ENCODE measurements around the gene RCC1.
"Not testable (repeated sequence)": the region's sequence is repeated elsewhere in the genome, so short reads cannot be mapped to it uniquely, and the experiment has no call there.

The RCC1 gene

GRCh38 chr1:28512058-28512611 is 6.3 kb downstream of the RCC1 start:
- DNase-seq = peak; percentile 52

DNA sequence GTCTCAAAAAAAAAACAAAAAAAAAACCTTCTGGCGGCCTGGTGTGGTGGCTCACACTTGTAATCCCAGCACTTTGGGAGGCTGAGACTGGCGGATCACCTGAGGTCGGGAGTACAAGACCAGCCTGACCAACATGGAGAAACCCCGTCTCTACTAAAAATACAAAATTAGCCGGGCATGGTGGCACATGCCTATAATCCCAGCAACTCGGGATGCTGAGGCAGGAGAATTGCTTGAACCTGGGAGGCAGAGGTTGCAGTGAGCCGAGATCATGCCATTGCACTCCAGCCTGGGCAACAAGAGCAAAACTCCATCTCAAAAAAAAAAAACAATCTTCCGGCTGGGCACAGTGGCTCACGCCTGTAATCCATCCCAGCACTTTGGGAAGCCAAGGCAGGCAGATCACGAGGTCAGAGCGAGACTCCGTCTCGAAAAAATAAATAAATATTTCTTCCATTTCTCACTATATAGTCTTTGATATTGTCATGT is 8.6 kb downstream of the RCC1 start:
- peak; percentile 25 for DNase-seq

- DNase-seq = no peak
These were observed 10.7 kb downstream of the RCC1 start for GRCh38 chr1:28516518-28516956.

DNA sequence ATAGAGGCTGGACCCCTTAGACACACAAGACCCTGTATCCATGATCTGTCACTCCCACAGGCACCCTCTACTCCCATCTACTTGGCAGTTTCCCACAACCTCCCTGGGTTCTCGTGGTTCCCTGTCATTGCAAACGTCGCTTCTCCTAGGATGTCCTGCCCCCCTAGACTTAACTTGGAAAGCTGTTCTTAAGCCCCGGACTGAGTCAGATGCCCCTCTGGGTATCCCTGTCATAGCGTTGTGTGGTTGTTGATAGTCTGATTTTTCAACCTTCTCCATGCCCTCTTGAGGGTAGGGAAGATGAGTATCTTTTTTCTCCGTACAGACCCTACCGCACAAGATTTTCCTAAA is 11.8 kb downstream of the RCC1 start:
- no peak for DNase-seq

- DNase-seq = peak; percentile 94
These were observed 12.3 kb downstream of the RCC1 start for GRCh38 chr1:28518000-28518744.

- DNase-seq = peak; percentile 84
These were observed 13.0 kb downstream of the RCC1 start for GRCh38 chr1:28518745-28519341.

DNA sequence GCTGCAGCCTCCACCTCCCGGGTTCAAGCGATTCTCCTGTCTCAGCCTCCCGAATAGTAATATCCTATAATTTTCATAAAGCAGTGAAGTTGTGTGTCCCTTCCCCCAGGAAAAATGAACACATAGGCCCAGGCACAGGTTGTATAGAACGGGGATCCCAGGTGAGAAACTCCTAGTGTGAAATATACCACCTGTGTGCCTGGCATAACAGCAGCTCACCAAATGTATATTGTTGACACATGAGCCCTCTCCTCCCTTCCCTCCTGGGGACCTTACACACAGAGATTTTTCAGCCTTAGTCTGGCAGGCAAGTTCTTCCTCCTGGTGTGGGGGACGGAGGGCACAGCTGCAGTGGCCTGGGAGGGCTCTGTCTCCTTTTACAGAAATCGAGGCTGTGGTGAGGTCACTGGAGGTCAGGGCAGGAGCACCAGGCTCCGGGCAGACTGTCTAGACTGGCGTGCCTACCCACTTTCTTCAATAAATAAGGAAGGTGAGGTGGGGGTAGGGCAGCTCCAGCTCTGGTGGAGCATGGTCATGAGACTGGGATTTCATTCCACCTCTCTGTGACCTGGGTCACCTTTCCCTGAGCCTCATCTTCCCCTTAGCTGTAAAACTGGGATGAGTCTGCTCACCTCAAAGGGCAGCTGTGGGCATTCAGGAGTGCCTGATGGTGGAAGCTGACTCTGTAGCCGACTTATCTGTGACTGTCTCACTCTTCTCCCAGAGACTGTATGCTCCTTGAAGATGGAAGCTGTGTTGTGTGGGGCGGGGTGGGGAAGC is 14.3 kb downstream of the RCC1 start:
- DNase-seq = no peak

DNA sequence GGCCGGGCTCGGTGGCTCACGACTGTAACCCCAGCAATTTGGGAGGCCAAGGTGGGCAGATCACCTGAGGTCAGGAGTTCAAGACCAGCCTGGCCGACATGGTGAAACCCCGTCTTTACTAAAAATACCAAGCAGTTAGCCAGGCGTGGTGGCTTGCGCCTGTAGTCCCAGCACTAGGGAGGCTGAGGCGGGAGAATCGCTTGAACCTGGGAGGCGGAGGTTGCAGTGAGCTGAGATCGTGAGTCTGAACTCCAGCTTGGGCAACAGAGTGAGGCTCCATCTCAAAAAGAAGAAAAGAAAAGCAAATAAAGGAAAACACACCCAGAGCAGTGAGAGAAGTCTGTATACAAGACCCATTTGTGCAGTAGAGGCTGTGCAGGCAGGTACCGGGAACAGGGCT is 15.0 kb downstream of the RCC1 start:
- DNase-seq = not testable (repeated sequence)

DNA sequence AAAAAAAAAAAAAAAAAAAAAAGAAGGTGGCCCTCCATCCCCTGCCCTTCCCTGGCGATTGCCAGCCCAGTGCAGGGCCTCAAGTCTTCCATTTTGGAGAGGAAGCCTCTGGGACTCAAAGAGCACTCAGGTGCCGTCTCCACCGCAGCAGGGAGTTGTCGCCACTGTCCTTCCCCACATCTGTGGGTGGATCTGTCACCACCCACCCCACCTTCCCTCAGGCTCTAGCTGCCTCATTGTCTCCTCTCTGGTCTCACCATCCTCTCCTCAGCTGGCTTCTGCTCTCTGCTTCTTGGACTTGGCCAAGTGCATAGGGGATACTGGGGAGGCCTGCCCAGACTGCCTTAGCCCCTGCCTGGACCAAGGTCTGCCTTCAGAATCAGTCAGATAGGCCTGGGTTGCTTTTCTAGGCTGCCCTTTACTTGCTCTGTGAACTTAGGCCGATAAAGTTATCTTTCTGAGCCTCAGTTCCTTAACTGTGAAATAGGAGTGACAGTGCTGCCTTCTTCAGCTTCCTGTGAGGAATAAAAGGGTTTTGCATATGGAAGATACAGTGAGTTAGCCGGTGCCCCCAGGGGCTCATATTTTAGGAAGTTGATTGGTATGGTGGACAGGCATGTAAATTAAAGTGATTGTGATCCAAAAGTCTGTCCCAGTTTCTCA is 15.8 kb downstream of the RCC1 start:
- no peak for DNase-seq

GRCh38 chr1:28522537-28522936 is 16.7 kb downstream of the RCC1 start:
- DNase-seq = not testable (repeated sequence)

DNA sequence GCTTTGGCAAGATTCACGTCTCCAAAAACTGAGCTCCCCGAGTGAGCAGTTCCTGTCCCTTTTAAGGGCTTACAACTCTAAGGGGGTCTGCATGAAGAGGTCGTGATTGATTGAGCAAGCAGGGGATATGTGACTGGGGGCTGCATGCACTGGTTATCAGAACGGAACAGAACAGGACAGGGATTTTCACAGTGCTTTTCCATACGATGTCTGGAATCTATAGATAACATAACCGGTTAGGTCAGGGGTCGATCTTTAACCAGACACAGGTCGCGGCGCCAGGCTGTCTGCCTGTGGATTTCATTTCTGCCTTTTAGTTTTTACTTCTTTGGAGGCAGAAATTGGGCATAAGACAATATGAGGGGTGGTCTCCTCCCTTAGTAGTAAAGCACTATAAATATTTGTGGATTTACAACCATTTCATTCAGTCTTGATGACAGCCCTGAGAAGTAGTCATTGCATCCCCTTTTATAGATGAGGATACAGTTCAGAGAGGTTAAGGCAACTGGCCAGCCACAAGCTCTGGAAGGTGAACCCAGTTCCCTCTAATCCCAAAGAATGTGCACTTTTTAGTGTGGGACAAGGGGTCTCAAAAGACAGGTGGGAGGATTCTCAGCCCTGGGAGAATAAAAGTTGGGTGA is 19.3 kb downstream of the RCC1 start:
- not testable (repeated sequence) for DNase-seq

DNA sequence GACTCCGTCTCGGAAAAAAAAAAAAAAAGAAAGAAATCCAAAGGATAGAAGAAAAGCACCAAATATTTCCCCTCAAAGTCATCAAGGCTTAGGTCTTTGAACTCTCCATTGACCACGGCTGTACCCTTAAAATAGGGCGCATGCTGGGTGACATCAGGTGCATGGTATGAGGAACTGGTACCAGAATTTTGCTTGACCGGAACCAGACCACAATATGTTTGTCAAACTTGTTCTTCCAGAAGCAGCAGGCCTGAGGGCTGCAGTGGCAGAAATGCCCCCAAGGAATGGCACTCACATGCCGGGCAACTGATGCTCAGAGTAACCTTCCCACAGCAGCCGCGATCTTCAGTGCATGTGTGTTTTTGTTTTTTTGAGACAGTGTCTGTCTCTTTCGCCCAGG is 21.0 kb downstream of the RCC1 start:
- DNase-seq = no peak

DNA sequence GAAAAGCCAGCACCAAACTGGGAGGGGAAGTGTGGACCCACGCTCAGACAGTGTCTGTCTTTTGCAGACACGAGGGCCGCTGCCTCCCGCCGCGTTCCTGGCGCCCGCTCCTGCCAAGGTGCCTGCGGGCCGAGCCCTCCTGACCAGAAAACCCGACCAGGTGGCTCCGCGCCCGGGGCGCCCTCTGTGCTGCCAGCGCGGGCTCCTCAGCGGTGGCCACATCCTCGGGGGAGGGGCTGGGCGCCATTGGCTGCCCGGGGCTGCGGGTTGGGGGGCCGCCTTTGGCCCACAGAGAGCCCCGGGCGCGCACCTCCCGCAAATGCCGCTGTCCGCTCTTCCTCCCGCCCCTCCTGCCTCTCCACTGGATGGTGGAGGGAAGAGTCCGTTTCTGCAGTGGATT is 24.6 kb downstream of the RCC1 start:
- DNase-seq = no peak

GRCh38 chr1:28534671-28535070 is 28.8 kb downstream of the RCC1 start:
- DNase-seq = no peak

GRCh38 chr1:28535180-28535579 is 29.3 kb downstream of the RCC1 start:
- DNase-seq = no peak

GRCh38 chr1:28537457-28538199 is 31.8 kb downstream of the RCC1 start:
- no peak for DNase-seq

- no peak for DNase-seq
These were observed 32.4 kb downstream of the RCC1 start for GRCh38 chr1:28538286-28538685.

- DNase-seq = no peak
These were observed 34.8 kb downstream of the RCC1 start for GRCh38 chr1:28540651-28541050.

DNA sequence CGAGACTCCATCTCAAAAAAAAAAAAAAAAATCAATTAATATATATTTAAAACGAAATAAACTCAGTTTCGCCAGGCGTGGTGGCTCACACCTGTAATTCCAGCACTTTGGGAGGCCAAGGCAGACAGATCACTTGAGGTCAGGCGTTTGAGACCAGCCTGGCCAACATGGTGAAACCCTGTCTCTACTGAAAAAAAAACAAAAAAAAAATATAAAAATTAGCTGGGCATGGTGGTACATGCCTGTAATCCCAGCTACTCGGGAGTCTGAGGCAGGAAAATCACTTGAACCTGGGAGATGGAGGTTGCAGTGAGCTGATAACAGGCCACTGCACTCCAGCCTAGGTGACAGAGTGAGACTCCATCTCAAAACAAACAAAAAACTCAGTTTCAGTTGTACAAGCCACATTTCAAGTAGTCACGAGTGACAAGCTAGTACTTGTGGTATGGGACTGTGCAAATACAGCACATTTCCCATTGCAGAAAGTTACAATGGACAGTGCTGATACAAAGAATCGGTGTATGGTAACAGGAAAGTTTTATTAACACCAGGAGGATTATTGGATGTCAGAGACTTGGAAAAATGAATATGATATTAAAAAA is 35.7 kb downstream of the RCC1 start:
- DNase-seq = not testable (repeated sequence)

- no peak for DNase-seq
These were observed 39.4 kb downstream of the RCC1 start for GRCh38 chr1:28545246-28545628.

GRCh38 chr1:28548318-28548717 is 42.5 kb downstream of the RCC1 start:
- no peak for DNase-seq
